HUES6 (cell line): ENCODE data around the gene NOP16.
"Not testable (repeated sequence)": the region's sequence is repeated elsewhere in the genome, so short reads cannot be mapped to it uniquely, and the experiment has no call there.

Experiments used
- H3K27ac ChIP-seq: 2 replicates; pipeline ENCODE4 v1.7.0; 2013; ENCODE audit warnings: low read depth, mild to moderate bottlenecking, low read length, inconsistent platforms
- H3K27me3 ChIP-seq: 2 replicates; pipeline ENCODE4 v1.6.1; 2013; ENCODE audit warnings: low read length; ENCODE audit not compliant: control insufficient read depth, insufficient read depth
- H3K36me3 ChIP-seq: 2 replicates; pipeline ENCODE4 v1.6.1; 2013; ENCODE audit warnings: low read length; ENCODE audit not compliant: control insufficient read depth, insufficient read depth
- H3K4me1 ChIP-seq: 2 replicates; pipeline ENCODE4 v1.6.1; 2013; ENCODE audit warnings: low read length; ENCODE audit not compliant: control insufficient read depth, insufficient read depth
- H3K4me3 ChIP-seq: 2 replicates; pipeline ENCODE4 v1.5.1; 2013; ENCODE audit warnings: low read depth, low read length
- H3K9ac ChIP-seq: one replicate; pipeline ENCODE4 v1.6.1; 2013; ENCODE audit warnings: mild to moderate bottlenecking, low read length
- H3K9me3 ChIP-seq: 2 replicates; pipeline ENCODE4 v1.6.1; 2013; ENCODE audit warnings: low read depth, low read length; ENCODE audit not compliant: control insufficient read depth, insufficient read depth

NOP16 gene

DNA sequence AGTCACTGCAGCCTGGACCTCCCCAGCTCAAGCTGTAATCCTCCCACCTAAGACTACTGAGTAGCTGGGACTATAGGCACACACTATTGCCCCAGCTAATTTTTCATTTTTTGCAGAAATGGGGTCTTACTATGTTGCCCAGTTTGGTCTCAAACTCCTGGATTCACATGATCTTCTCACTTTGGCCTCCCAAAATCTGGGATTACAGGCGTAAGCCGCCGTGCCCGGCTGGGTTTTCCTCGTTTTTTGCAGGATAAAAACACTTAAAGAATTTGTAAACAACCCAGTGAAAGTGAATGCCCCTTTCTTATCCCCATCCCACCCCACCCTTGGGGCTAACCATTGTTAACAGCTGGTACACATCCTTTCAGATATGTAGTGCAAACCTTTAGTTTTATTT, 20.2 kb upstream of the NOP16 start:
- Histone ChIP-seq H3K36me3 (no peaks in the 10 kb centered on the region), H3K27ac (no peak overlapping the region), H3K27me3 (no peaks in the 10 kb centered on the region), H3K9me3 (no peaks in the 10 kb centered on the region), H3K4me3 (no peak overlapping the region), H3K4me1 (no peaks in the 10 kb centered on the region), H3K9ac (no peak overlapping the region)

DNA sequence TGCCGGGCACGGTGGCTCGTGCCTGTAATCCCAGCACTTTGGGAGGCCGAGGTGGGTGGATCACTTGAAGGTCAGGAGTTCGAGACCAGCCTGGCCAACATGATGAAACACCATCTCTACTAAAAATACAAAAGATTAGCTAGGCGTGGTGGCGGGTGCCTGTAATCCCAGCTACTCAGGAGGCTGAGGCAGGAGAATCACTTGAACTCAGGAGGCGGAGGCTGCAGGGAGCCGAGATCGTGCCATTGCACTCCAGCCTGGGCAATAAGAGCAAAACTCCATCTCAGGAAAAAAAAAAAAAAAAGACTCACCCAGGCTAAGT, 19.8 kb upstream of the NOP16 start:
- not testable (repeated sequence) for H3K4me3 ChIP-seq, H3K27ac ChIP-seq, H3K9ac ChIP-seq, H3K27me3 ChIP-seq, H3K4me1 ChIP-seq, H3K36me3 ChIP-seq, H3K9me3 ChIP-seq

DNA sequence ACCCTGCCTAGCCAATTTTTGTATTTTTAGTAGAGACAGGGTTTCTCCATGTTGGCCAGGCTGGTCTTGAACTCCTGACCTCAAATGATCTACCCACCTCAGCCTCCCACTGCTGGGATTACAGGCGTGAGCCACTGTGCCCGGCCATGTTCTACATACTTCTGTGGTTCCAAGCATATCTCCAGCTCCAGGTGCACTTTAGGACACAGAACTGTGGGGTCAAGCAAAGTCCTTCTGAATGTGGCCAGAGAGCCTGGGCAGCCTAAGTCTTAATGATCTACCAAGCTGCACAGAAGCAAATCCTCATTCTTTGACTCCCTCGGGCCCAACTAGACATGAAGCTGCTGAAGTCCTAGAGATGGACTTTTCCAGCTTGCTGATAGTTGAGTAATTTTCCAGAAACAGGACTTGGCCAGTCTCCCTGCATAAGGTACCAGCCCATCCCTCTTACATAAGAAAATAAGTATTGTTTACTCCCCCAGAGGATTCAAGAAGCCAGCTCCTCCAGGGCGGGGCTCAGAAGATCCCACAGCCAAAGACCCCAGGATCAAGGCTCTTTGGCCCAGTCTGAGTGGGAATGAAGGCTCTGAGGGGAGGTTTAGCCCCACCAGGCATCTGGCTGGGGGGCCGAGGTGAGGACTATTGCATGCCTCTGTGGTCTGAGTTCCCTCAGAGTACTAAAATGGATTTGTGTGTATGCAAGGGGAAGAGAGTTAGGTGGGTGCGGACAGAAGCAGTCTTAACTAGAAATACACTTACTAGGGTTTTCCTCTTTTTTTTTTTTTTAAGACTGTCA, 19.3 kb upstream of the NOP16 start:
- Histone ChIP-seq H3K27ac (no peak overlapping the region), H3K36me3 (no peaks in the 10 kb centered on the region), H3K9me3 (no peaks in the 10 kb centered on the region), H3K4me3 (no peak overlapping the region), H3K27me3 (no peaks in the 10 kb centered on the region), H3K4me1 (no peaks in the 10 kb centered on the region), H3K9ac (no peak overlapping the region)

DNA sequence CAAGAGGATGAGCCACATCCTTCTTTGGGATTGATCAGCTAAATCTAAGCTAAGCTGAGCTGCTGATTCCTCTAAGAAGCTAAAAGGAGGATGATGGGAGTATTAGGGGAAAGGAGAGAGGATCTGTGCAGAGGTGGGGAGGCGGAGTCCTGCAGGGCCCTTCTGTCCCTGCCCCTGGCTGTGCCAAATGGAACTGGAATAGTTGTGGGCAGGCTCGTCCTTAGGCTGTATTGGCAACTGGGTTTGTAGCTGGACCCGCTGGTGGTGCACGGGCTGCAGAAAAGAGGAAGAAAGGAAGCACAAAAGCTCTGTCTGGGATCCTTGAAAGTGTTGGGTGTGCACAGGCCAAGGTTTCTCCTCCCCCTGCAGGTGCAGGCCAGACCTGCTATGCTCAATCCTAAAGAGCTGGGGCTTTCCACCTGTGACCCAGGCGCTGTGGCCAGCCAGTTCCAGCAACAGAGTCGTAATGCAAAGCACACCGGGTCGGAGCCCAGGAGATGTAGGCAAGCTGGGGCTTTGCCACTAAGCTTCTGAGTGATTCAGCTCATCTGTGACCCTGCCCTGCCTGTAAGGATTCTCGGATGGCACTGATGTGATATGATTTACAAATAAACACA, 18.1 kb upstream of the NOP16 start:
- Histone ChIP-seq H3K27me3 (no peaks in the 10 kb centered on the region), H3K4me3 (no peak overlapping the region), H3K36me3 (no peaks in the 10 kb centered on the region), H3K9ac (no peak overlapping the region), H3K4me1 (no peaks in the 10 kb centered on the region), H3K9me3 (no peaks in the 10 kb centered on the region), H3K27ac (no peak overlapping the region)

DNA sequence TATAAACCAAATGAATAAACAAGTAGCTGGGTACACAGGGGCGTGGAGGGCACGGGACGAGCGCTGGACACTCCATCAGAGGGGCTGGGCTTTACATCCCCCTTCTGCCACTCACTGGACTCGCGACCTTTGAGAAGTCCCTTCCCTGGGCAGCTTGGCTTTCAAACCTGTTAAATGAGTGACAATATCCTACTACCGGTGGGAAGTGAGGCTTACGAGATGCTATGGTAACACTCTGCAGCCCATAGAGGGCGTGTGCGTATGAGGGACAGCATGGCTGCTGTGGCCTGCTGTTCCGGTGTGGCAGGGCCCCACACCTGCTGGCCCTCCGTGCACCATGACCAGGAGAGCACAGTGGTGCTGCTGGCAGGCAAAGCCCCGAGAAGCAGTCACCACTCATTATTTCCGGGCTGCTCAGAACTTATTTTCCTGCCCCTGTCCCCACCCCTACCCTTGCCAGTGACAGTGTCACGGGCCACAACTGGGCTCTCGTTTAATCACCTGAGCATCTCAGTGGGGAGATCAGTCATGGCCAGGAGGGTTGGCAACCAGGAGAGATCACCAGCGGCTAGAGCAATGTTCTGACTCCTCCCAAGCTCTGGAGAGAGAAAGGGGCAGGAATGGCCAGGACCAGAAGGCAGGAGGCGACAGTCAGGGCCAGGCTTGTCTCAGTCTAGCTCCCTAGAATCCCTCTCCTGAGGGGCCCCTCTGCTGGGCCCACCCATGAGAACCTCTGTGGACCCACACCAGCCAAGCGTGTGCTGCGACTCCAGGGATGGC, 17.4 kb upstream of the NOP16 start:
- Histone ChIP-seq H3K36me3 (no peaks in the 10 kb centered on the region), H3K4me1 (no peaks in the 10 kb centered on the region), H3K27me3 (no peaks in the 10 kb centered on the region), H3K4me3 (no peak overlapping the region), H3K27ac (no peak overlapping the region), H3K9ac (no peak overlapping the region), H3K9me3 (no peaks in the 10 kb centered on the region)

DNA sequence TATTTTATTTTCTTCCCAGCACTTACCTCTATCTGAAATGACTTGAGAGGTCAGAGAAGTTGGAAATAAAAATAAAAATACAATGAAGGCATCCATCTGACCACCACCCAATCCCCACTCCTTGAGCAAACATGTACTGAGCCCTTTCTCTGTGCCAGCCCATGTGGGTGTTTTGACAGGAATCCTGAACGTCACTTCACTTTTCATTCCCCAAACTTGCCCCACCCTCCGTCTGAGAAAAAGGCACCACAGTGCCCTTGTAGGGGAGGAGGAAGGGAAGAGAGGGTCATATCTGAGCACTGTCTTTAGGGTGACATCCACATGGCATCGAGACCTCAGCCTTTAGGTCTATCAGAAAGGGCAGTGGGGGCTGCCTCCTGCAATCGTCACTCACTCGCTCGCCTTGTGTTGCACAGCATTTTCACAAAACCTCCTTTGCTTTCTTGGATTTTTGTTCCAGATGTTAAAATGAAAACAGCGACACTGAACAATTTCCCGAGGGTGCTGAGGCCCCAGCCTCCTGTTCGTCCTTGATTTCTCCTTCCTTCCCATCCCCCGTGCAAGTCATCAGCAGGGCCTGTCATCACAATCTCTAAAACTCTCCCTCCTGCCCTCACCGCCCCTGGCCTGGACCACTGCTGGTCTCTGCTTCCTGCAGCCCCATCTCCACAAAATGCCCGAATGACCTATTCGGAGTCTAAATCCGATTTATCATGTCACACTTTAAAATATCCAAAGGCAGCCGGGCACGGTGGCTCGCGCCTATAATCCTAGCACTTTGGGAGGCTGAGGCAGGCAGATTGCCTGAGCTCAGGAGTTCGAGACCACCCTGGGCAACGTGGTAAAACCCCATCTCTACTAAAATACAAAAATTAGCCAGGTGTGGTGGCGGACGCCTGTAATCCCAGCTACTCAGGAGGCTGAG, 13.1 kb upstream of the NOP16 start:
- Histone ChIP-seq H3K27ac (no peak overlapping the region), H3K4me3 (no peak overlapping the region), H3K4me1 (no peaks in the 10 kb centered on the region), H3K9me3 (no peaks in the 10 kb centered on the region), H3K36me3 (no peaks in the 10 kb centered on the region), H3K9ac (no peak overlapping the region), H3K27me3 (no peaks in the 10 kb centered on the region)

DNA sequence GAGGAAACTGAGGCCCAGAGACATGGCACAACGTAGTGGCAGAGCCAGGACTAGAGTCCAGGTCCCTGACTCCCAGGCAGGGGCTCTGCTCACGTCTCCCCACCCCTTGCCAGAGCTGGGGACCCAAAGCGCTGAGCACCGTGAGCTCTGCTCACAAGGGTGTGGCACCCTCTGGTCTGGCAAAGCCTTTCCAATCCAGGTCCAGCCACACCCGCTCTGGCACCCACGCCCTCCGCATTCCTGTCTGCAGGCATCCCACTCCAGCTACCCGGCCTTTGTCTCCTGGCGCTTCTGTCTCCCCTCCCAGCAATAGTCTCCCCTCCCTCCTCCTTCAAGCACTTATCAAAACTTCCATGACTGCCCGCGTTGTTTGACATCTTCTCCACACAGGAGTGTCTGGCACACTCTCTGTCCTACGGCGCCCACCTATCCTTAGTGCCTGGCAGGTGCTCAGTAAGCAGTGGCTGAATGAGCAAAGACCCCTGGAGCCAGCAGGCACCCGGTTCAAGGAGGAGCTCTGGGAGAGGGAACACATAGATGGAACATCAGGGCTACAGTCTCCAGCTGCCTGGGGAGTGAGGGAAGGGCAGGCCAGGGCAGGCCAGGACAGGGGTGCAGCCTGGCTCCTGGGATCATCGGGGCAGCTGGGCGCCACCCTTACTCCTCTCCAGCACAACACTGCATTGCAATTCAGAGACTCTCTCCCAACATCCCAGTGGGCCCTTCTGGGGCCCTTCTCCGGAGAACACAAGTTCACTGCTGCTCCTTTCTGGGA, 12.2 kb upstream of the NOP16 start:
- Histone ChIP-seq H3K27ac (no peak overlapping the region), H3K27me3 (no peaks in the 10 kb centered on the region)

DNA sequence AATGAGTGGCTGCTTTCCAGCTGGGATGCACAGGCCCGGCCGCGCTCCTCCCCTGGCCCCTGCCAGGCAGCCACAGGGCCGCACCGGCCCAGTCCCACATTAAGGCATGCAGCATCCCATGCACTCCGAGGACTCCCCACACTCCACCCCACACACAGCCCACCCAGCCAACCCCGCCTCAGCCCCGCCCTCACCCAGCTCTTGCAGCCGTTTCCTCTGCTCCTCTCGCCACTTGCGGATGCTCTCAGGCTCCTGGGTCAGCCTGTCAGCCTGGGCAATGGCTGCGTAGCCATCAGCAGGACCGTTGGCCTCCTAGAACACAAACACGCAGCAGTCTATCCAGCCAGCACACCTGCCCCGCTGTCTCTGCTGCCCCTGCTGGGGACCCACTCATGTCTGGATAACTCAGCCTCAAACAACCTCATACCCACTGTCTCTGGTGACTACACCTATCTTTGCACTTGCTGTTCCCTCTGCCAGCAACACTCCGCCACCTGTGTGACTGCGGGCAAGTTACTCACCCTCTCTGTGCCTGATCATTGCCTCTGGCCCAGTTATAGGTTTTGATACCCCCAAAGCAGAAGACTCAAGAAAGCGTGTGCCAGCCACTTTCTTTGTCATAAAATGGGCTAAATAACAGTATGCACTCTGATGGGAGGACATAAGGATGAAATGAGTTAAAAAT, 9.5 kb upstream of the NOP16 start:
- no peaks in the 10 kb centered on the region for H3K9me3 ChIP-seq
- H3K36me3 ChIP-seq = peaks cover 3% of the 10 kb centered on the region; the same call in 1 of the 2 replicates
- no peak overlapping the region for H3K27ac ChIP-seq
- no peak overlapping the region for H3K4me3 ChIP-seq
- no peaks in the 10 kb centered on the region for H3K4me1 ChIP-seq
- H3K27me3 ChIP-seq = no peaks in the 10 kb centered on the region
- no peak overlapping the region for H3K9ac ChIP-seq

More for the DNA sequence above, 12.2 kb upstream of the NOP16 start:
- Histone ChIP-seq H3K4me3 (no peak overlapping the region), H3K9me3 (no peaks in the 10 kb centered on the region), H3K36me3 (no peaks in the 10 kb centered on the region), H3K9ac (no peak overlapping the region), H3K4me1 (no peaks in the 10 kb centered on the region)

DNA sequence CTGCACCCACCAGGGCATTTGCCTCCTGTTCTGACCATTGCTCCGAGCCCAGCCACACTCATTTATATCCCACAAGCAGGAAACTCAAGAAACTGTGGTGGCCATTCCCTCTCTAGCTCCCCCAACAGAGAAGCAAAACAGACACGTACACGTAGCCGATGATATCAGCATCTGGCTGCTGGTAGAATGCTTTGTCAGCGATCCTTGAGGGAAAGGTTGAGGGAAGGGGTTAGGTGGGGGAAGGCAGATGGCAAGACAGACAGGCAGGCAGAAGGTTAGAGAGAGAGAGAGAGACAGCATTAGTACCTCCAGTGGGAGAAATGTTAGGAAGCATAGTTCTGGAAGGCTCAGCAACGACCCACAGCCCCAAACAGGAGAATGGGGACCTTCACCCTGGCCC, 7.9 kb upstream of the NOP16 start:
- peaks cover 3% of the 10 kb centered on the region; the same call in 1 of the 2 replicates for H3K36me3 ChIP-seq
- H3K9me3 ChIP-seq = no peaks in the 10 kb centered on the region

More for the DNA sequence above, 7.9 kb upstream of the NOP16 start:
- Histone ChIP-seq H3K4me1 (no peaks in the 10 kb centered on the region), H3K9ac (no peak overlapping the region), H3K27me3 (no peaks in the 10 kb centered on the region), H3K27ac (no peak overlapping the region), H3K4me3 (no peak overlapping the region)
